GM19043 (cell line): Measurements from ENCODE around the gene LMTK3.

Experiments
- ATAC-seq: cut with Tn5 transposase; IDR thresholded peaks from one replicate; pipeline ENCODE4 v1.9.1; 2021; ENCODE audit warnings: low read depth; ENCODE audit not compliant: unreplicated experiment

Gene LMTK3, protein sequence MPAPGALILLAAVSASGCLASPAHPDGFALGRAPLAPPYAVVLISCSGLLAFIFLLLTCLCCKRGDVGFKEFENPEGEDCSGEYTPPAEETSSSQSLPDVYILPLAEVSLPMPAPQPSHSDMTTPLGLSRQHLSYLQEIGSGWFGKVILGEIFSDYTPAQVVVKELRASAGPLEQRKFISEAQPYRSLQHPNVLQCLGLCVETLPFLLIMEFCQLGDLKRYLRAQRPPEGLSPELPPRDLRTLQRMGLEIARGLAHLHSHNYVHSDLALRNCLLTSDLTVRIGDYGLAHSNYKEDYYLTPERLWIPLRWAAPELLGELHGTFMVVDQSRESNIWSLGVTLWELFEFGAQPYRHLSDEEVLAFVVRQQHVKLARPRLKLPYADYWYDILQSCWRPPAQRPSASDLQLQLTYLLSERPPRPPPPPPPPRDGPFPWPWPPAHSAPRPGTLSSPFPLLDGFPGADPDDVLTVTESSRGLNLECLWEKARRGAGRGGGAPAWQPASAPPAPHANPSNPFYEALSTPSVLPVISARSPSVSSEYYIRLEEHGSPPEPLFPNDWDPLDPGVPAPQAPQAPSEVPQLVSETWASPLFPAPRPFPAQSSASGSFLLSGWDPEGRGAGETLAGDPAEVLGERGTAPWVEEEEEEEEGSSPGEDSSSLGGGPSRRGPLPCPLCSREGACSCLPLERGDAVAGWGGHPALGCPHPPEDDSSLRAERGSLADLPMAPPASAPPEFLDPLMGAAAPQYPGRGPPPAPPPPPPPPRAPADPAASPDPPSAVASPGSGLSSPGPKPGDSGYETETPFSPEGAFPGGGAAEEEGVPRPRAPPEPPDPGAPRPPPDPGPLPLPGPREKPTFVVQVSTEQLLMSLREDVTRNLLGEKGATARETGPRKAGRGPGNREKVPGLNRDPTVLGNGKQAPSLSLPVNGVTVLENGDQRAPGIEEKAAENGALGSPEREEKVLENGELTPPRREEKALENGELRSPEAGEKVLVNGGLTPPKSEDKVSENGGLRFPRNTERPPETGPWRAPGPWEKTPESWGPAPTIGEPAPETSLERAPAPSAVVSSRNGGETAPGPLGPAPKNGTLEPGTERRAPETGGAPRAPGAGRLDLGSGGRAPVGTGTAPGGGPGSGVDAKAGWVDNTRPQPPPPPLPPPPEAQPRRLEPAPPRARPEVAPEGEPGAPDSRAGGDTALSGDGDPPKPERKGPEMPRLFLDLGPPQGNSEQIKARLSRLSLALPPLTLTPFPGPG (N-terminal part only)

DNA sequence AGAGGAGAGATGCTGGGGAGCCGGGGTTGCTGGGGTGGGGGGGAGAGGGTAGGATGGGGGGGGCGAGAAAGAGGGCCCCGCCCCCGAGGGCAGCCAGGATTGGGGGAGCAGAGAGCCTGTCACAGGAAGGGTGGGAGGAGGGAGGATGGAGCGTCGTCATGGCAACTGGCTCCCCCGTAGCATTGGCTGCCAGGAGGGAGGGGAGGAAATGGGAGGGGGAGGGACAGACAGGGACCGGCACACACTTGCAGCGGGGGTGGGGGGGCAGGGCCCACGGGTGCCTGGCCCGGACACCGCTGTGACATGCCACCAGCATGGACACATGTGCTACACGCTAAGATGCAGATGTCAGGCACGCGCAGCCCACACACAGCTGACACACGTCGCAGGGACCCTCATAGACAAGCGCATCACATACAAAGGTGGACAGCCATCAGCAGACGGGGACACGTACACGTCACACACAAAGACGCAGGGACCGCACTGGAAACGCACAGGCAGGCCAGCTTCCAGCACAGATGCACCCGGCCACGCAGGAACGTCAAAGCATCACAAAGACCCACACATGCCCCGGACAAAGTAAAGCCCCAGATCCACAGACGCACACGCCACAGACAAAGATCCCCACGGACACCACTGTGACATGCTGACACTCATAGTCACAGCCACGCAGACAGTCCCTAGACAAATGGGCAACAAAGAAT, at the start of gene LMTK3:
LMTK3 (minus strand) TSS at position 36 of the 704 bp plus-strand sequence. CDS start 259 bp downstream, outside the sequence.
- ATAC-seq = no peak

DNA sequence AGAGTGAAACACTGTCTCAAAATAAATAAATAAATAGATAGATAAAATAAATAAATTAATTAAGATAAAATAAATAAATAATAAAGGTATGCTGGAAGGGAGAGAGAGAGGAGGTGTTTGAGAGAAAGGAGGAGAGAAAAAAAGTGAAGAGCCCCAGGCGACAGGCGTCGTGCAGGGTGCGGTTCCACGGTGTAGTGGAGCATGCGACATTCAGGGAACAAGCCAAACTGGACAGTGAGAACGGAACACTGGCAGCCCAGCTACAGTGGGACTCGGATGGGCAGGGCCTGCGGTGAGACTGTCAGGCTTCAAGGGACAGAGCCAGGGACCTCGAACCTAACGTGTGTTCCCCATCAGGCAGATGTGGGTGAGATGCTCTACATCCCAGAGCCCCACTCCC, 49.8 kb upstream of the LMTK3 start:
- ATAC-seq = no peak

DNA sequence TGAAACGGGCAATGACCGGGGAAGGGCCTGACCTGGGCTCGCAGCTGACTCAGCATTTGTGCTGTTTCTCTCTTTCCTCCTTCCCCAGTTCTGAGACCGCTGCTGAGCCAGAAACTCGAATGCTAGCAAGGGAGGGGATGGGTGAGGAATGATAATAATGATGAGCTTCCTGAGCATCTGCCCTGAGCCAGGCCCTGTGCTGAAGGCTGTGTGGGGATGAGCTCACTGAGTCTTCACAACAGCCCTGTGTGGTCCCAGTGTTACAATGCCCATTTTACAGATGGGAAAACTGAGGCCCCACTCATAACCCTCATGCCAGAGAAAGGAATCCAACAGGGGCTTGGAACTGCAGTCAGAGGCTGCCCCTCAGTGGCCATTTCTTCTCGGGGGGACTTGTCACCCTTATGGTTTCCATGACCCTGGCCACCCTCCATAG, 48.5 kb upstream of the LMTK3 start:
- no peak for ATAC-seq

DNA sequence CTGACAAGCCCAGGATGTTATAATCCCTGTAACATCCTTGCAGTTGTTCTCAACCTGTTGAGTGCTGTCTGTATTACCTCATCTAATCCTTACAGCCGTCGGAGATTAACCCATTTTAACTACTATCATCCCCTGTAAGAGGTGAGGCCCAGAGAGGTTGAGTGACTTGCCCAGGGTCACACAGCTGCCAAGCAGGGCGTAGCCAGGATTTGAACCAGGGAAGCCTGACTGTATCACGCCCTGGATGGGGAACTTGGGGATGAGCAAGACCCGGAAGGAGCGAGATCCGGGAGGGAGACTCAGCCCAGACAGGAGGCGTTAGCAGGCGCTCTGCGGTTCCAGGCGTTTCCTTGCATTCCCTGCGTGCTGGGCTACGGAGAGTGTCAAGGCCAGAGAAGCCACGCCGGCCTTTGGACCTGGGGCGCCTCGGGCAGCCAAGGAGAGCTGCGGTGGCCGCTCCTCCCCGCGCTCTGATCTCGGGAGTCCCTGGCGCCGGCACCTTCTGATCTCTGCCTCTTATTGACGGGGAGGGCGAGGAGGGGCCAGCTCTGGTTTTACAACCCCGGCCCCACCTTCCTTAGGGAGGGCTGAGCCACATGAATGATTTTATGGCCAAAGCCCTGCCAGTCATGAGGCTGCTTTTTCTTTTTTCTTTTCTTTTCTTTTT, 46.5 kb upstream of the LMTK3 start:
- no peak for ATAC-seq

DNA sequence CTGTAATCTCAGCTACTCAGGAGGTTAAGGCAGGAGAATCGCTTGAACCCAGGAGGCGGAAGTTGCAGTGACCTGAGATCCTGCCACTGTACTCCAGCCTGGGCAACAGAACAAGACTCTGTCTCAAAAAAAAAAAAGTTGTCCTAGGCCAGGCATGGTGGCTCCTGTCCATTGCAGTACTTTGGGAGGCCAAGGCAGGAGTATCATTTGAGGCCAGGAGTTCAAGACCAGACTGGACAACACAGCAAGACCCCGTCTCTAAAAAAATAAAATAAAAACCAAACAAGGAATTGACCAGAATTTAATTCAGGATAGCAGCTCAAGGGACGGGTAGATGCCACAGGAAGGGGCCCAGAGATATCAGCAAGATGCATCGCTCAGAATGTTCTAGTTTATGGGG, 45.2 kb upstream of the LMTK3 start:
- no peak for ATAC-seq

DNA sequence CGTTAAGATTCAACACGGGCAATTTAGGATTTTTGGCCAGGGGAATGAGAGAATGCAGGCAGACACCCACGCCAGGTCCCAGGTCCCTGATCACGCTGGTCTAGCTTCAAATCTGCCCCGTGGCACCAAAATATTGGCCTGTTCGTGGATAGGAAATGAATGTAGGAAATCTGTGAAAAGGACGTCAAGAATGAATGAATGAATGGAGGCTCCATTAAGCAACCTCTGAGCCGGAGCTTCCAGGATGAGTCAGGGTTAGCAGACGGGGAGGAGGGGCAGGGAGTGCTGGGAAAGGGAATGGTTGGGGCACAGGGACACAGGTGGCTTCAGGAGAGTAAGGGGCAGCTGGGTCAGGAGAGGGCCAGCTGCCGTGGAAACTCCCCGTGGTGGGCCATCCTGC, 44.5 kb upstream of the LMTK3 start:
- ATAC-seq = no peak

DNA sequence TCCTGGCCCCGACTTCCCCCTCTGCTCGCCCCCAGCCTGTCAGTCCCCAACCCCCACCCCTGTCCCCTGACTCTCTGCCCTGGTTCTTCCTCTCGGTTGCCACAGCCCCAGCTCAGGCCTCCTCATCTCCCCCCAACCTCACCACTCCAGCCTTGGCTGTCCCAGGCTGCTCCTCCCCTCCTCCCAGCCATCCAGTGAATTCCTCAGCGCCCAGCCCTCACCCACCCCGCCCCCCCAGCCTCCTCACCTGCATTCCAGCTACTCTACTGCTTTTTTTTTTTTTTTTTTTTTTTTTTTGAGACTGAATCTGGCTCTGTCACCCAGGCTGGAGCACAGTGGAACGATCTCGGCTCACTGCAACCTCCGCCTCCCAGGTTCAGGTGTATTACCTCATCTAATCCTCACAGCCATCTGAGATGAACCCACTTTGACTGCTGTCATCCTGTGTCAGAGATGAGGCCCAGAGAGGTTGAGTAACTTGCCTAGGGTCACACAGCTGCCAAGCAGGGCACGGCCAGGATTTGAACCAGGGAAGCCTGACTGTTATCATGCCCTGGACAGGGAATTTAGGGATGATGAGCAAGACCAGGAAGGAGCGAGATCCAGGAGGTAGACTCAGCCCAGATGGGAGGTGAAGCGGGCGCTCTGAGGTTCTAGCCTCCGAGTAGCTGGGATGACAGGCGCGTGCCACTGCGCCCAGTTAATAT, 42.9 kb upstream of the LMTK3 start:
- ATAC-seq = no peak

DNA sequence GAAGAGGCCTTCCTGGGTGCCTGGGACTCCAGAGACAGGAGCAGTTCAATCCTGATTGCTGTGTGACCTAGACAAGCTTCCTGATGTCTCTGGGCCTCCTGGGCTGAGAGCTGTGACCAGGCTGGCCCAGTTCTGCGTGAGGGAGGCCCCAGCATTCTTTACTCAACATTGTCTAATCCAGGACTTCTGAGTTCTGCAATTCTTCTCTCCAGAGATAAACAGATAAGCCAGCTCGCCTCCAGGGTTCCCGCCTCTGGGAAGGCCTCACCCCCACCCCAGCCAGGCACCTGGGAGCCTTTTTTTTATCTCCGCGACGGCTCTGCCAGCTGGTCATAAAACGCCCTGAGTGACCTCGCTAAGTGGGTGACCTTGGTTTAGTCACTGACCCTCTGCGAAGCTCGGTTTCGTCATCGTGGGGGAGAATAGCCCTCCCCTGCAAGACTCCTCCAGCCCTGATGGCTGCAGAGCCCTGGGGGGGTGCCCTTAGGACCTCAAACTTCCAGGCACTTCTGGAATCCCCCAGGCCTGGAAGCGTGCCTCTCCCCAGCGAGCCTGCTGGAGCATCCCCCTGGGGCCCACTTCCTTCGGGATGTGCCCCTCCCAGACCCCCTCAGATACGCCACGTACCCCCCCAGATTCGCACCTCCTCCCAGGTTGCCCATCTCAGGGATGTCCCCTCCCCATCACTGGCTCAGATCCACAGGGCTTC, 42.2 kb upstream of the LMTK3 start:
- no peak for ATAC-seq

DNA sequence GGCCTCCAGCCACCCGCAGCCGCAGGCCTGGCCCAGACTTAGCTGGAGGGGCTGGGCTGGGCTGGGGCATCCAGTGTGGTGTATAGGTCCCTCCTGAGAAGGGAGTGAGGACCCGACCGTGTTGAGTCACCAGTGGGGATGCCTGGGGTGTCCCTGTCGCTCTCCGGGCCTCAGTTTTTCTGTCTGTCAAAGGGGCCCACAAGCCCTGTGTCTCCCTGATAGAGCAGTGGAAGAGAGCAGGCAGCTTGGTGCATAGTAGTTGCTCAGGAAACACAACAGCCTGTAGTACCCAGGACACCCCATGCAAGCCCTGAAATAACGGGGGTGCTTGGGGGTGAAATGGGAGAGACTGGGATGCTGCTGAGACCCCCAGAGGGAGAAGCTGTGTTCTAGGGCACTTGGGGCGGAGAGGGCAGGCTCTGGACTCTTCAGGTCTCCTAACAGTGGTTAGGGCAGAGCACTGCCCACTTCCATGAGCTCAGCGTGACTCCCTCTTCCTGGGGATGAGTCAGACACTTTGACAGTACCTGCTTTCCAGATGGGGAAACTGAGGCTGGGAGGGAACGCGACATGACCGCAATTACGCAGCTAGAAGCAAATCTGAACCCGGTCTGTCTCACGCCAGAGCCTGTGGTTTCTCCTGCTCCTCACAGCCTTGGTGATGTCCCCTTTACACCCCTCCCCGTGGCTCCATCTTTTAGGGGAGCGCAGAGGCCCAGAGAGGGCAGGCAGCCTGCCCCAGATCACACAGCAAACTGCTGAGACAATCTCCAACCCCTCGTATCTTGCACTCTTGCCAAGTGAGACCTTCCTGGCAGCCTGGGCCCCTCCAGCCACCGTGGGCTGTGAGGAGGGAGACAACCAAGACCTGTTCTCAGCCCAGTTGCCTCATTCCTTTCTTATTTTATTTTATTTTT, 41.0 kb upstream of the LMTK3 start:
- ATAC-seq = no peak

DNA sequence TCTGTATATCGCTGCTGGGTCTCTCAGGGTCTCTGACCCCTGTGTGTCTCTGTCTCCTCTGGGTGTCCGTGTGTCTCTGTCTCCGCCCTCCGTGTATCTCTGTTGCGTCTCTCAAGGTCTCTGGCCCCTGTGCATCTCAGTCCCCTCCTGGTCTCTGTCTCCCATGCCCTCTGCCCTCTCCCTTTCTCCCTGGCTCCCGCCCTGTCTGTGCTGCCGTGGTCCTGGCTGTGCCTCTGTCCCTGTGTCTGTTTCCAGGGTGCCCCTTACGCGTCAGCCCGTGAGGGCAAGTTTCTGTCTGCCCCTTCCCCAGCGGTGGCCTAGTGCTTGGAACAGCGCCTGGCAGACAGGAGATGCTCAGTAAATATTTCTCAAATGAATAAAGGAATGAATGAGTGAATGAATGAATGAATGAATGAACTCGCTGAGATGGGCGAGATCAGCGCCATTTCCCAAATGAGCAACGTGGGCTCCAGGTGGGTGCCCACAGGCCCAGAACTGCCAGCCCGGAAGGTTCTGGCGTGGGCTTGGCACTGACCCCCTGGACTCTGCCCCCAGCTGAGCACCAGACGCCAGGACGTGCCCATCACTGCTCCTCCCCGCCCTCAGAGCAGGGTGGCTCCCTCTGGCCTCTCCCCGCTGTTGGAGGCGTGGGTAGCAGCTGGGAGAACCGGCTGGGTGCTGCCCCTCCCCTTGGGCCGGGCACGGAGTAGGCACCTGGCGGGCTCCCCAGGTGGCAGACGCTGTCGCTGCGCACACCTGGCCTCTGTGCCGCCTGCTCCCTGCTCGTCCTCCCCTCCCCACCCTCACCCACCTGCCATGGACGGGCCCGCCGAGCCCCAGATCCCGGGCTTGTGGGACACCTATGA, 40.0 kb upstream of the LMTK3 start, which contains the start of gene SULT2B1:
SULT2B1 (plus strand) TSS at position 736 of the 866 bp plus-strand sequence; CDS start at position 817, 81 bp downstream.
- ATAC-seq = no peak

DNA sequence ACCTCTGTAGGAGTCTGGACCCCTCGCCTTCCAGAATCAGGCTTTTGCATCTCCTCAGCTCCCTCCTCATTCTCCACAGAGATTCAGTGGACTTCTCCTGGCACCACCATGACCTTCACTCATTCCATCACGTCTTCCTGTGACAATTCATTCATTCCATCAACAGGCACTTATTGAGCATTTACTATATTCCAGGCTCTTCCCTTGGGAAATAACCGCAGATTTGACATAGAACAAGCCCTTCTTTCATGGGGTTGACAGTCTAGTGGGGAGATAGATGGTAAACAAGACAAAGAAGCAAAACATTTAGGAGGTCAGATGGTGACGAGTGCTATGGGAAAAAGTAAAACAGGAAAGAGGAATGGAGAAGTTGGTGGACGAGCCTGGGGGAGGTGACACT, 37.7 kb upstream of the LMTK3 start:
- no peak for ATAC-seq

DNA sequence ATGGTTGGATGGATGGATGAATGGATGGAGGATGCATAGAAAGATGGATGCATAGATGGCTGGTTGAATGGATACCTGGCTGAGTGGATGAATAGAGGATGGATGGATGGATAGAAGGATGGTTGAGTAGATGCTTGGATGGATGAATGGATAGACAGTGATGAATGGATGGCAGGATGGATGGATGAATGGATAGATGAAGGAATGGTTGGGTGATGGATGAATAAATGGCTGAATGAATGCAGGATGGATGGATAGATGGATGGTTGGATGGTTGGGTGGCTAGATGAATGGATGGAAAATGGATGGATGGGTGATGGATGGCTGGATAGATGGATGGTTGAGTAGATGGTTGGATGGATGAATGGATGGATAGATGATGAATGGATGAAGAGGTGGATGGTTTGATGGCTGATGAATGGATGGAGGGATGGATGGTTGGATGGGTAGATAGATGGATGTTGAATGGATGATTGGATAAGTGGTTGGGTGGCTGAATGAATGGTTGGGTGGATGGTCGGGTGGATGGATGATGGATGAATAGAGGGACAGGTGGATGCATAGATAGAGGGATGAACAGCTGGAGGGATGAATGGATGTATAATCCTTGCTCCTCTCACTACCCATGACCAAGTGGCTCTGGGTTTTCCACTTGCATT, 36.7 kb upstream of the LMTK3 start:
- ATAC-seq = no peak

DNA sequence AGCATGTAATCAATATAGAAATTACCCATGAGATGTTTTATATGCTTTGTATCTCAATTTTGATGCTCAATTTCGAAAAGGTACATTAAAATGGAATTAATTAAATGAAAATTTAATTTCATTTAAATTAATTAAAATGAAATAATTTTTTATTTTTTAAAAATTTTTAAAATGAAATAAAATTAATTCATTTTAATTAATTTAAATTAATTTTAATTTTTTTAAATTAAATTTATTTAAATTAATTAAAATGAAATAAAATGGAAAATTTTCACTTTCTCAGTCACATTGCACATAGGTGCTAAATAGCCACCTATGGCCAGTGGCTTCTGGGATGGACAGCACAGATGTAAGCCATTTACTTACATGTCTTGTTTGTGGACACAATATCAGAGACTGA, 36.1 kb upstream of the LMTK3 start:
- no peak for ATAC-seq

DNA sequence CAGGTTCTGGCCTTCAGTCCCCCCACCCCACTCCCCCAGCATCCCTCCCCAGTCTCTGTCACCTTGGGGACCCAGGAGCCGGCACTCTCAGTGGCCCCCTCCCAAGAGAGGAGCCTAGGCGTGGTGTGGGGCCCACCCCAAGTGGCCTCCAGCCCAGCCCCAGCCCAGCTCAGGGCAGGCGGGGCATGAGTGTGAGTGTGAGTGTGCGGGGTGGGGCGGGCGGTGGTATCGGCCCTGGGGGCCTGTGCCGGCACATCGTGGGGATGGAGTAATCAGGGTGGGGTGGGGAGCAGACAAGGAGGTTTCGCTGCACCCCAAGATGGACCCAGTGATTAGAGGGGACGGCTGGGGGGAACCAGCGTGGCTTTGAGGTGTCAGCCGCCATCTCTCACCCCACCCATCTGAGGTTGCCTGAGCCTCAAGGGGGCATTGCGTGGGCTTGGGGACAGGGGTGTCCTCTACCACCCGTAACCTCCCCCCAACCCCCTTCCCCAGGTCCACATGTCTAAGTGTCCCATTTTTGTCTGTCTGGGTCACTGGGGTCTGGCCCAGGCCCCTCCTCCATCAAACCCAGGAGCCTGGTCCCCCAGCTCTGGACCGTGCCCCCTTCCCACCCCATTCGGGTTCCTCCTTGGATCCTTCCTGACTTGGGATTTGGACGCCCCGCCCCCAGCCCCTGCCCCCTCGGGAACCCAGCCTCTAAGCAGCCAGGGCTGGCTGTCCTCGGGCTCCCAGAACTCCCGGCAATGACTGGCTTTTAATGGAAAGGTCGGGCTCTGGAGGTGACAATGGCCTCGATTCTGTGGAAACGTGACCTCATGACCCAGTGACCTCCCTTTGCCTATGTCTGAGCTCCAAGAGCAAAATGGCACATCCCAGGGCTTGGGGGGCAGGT, 33.5 kb upstream of the LMTK3 start:
- ATAC-seq = no peak
